SK-N-SH (cell line): ENCODE measurements around the gene IRAG1. TPM values are rescaled to one million over a fixed set of nuclear protein-coding genes. Genes with fewer than 3 reads are reported as not detected.
A peak's percentile ranks its signal among the peaks of the same experiment; 100 is the strongest.

Source experiments
- CTCF ChIA-PET: fragments of 300-600, 350-600 bp; formaldehyde crosslinking; extraction: SDS; loops from one replicate; lab custom pipeline; 2021; lab: Yijun Ruan, JAX
- POLR2A ChIA-PET: fragments of 350-600 bp; sonication (Branson Sonifier 250); formaldehyde crosslinking; extraction: SDS; loops from one replicate; lab custom pipeline; 2020; ENCODE audit warnings: antibody characterized with exemption, inconsistent platforms; lab: Yijun Ruan, JAX
- DNase-seq: peaks from one replicate; pipeline ENCODE4 v3.0.0; 2012
- H2AFZ ChIP-seq: fragments of 200-600 bp; sonication (generic); 2 replicates; pipeline ENCODE4 v1.8.1; 2016; ENCODE audit warnings: antibody characterized with exemption, mild to moderate bottlenecking, low read depth
- H3F3A ChIP-seq: fragments of 200-600 bp; sonication (generic); replicated peaks from 2 replicates; pipeline ENCODE3; 2016; ENCODE audit warnings: antibody characterized with exemption, mild to moderate bottlenecking; ENCODE audit not compliant: insufficient read depth
- H3K27ac ChIP-seq, 2 experiments: fragments of 200-500 bp in 1 of 2; fragments of 200-600 bp in 1 of 2; sonication (Bioruptor generic) in 1 of 2; sonication (generic), shearing (Covaris generic) in 1 of 2; 2 replicates each; pipeline versions ENCODE4 v1.5.1 to v1.6.1; 2014 to 2016; ENCODE audit warnings: low read depth in 2 of 2, inconsistent platforms in 1 of 2, low read length in 1 of 2, mild to moderate bottlenecking in 1 of 2, mixed read lengths in 1 of 2
- H3K27me3 ChIP-seq: fragments of 200-600 bp; sonication (generic), shearing (Covaris generic); 2 replicates; pipeline ENCODE4 v1.6.1; 2016; ENCODE audit warnings: mixed run types; ENCODE audit not compliant: insufficient read depth
- H3K36me3 ChIP-seq, 2 experiments: fragments of 200-500 bp in 1 of 2; fragments of 200-600 bp in 1 of 2; sonication (Bioruptor generic) in 1 of 2; sonication (generic) in 1 of 2; replicated peaks in 1 of 2; 2 replicates each; pipeline versions ENCODE3 to v1.5.1; 2014 to 2016; ENCODE audit warnings: low read length in 1 of 2, mild to moderate bottlenecking in 1 of 2; ENCODE audit not compliant: insufficient read depth in 2 of 2, control insufficient read depth in 1 of 2
- H3K4me1 ChIP-seq, 2 experiments: fragments of 200-500 bp in 1 of 2; fragments of 200-600 bp in 1 of 2; sonication (Bioruptor generic) in 1 of 2; sonication (generic), shearing (Covaris generic) in 1 of 2; 2 replicates each; pipeline versions ENCODE4 v1.5.1 to v1.6.1; 2014 to 2016; ENCODE audit warnings: low read depth in 1 of 2, low read length in 1 of 2, mixed run types in 1 of 2; ENCODE audit not compliant: insufficient read depth in 2 of 2, control insufficient read depth in 1 of 2
- H3K4me2 ChIP-seq: fragments of 200-600 bp; sonication (generic), shearing (Covaris generic); 2 replicates; pipeline ENCODE4 v1.6.1; 2017; ENCODE audit warnings: mixed run types
- H3K4me3 ChIP-seq, 2 experiments: fragments of 200-500 bp in 1 of 2; fragments of 200-600 bp in 1 of 2; sonication (Bioruptor generic) in 1 of 2; sonication (generic), shearing (Covaris generic) in 1 of 2; 2 replicates each; pipeline versions ENCODE4 v1.5.1 to v1.8.1; 2014 to 2016; ENCODE audit warnings: low read depth in 2 of 2, inconsistent platforms in 1 of 2, low read length in 1 of 2, mild to moderate bottlenecking in 1 of 2, mixed read lengths in 1 of 2, moderate library complexity in 1 of 2
- H3K79me2 ChIP-seq: fragments of 200-600 bp; sonication (generic); 2 replicates; pipeline ENCODE4 v1.8.1; 2017; ENCODE audit warnings: mild to moderate bottlenecking; ENCODE audit not compliant: insufficient read depth
- H3K9ac ChIP-seq: fragments of 200-600 bp; sonication (generic); 2 replicates; pipeline ENCODE4 v1.6.1; 2017; ENCODE audit warnings: mixed run types
- H3K9me2 ChIP-seq: fragments of 200-600 bp; sonication (generic); 2 replicates; pipeline ENCODE4 v1.6.1; 2017; ENCODE audit warnings: mixed run types
- H3K9me3 ChIP-seq: fragments of 200-600 bp; sonication (generic); 2 replicates; pipeline ENCODE4 v1.6.1; 2017; ENCODE audit warnings: mixed run types, mild to moderate bottlenecking, moderate library complexity
- H4K20me1 ChIP-seq: fragments of 200-600 bp; sonication (generic); 2 replicates; pipeline ENCODE4 v1.6.1; 2017; ENCODE audit warnings: mild to moderate bottlenecking, mixed run types; ENCODE audit not compliant: insufficient read depth
- FOSL2 ChIP-seq: IDR thresholded peaks from 2 replicates; pipeline ENCODE4 v1.4.0; 2012; ENCODE audit warnings: low read depth, mild to moderate bottlenecking, moderate library complexity, borderline replicate concordance
- GATA2 ChIP-seq: sonication (generic); formaldehyde crosslinking; IDR thresholded peaks from 2 replicates; pipeline ENCODE4 v1.5.0; 2020; ENCODE audit warnings: mild to moderate bottlenecking, missing genetic modification reagents
- NFIC ChIP-seq: IDR thresholded peaks from 2 replicates; pipeline ENCODE4 v1.4.0; 2012; ENCODE audit warnings: borderline replicate concordance
- NRF1 ChIP-seq: IDR thresholded peaks from 2 replicates; pipeline ENCODE4 v1.6.1; 2012; ENCODE audit warnings: low read depth, mild to moderate bottlenecking, low read length
- POLR2AphosphoS5 ChIP-seq: IDR thresholded peaks from 2 replicates; pipeline ENCODE4 v1.6.1; 2012; ENCODE audit warnings: low read depth, low read length
- RAD21 ChIP-seq: IDR thresholded peaks from 2 replicates; pipeline ENCODE4 v1.6.1; 2012; ENCODE audit warnings: mild to moderate bottlenecking, low read length
- TAF1 ChIP-seq: IDR thresholded peaks from 2 replicates; pipeline ENCODE4 v1.6.1; 2012; ENCODE audit warnings: low read depth, mild to moderate bottlenecking, low read length, moderate library complexity, borderline replicate concordance
- TCF12 ChIP-seq: IDR thresholded peaks from 2 replicates; pipeline ENCODE4 v1.4.0; 2012
- WGBS: methylation state at CpG from one replicate; pipeline ENCODE4 v1.1.6; 2017; ENCODE audit warnings: low lambda C conversion rate; 5-methylcytosine and 5-hydroxymethylcytosine counted together
- polyA plus RNA-seq, 3 experiments: library from polyadenylated mRNA; depleted of rRNA; stranded (reverse); fragments of >200 nt; gene quantifications; 2 replicates each; pipeline ENCODE4 v1.2.3, GENCODE V29; 2012
- TF ChIP-seq, protein P1 (sequence below): IDR thresholded peaks from 2 replicates; pipeline ENCODE4 v1.4.0; 2012; ENCODE audit warnings: low read depth, borderline replicate concordance
- TF ChIP-seq, protein P2 (sequence below): fragments of 150-350 bp; IDR thresholded peaks from 2 replicates; pipeline ENCODE4 v1.6.1; 2017; ENCODE audit warnings: antibody characterized with exemption, low read length, low read depth, borderline replicate concordance
- TF ChIP-seq, protein P3 (sequence below): fragments of 200-600 bp; sonication (generic); IDR thresholded peaks from 2 replicates; pipeline ENCODE4 v1.6.1; 2017; ENCODE audit warnings: antibody characterized with exemption, mild to moderate bottlenecking, moderate library complexity

The IRAG1 gene
- polyA plus RNA-seq, 1 of the 3 experiments (the other 2 are of a cell fraction): 0.05 TPM

DNA sequence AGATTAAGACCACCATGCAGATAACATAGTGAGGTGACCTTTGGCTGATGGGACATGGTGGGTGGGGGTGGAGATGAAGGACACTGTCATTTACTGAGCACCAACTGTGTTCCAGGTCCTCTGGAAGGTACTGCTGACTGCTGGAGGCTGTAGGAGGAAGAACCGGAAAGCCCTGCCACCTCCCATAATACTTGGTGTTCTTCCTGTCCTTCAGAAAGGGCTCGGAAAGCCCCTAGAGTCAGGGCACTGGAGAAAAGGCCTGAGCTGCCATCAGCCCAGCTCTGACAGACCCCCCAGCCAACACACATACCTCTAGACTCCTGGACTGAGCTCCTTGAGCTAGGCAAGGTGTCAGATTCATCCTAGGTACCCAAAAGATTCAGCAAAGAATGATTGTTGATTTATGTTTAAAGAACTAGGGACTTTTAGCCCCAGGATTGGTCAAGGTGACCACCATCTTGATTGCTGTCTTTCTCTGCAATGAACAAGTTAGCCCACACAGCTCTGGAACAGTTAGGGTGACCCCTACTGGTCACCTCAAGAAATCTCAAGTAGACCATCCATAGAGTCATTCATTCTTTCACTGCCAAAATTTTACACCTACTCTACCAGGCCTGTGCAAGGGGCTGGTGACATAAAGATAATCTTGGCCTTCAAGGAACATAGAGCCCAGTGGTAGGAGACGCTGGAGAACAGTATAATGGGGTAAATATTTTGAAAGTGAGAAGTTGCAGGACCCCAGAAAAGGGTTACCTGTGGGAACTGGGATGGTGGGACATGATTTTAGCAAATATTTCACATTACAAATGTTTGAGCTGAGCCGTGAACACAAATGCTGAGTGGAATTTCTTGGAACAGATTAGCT, 39.4 kb downstream of the IRAG1 start (continued):
- TF ChIP-seq GATA2 (CRISPR knock-in tag): no peak
- TF ChIP-seq TAF1: no peak
- TF ChIP-seq NRF1: no peak
- TF ChIP-seq, protein P1, sequence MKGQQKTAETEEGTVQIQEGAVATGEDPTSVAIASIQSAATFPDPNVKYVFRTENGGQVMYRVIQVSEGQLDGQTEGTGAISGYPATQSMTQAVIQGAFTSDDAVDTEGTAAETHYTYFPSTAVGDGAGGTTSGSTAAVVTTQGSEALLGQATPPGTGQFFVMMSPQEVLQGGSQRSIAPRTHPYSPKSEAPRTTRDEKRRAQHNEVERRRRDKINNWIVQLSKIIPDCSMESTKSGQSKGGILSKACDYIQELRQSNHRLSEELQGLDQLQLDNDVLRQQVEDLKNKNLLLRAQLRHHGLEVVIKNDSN: no peak
- TF ChIP-seq NFIC: no peak
- TF ChIP-seq, protein P2, sequence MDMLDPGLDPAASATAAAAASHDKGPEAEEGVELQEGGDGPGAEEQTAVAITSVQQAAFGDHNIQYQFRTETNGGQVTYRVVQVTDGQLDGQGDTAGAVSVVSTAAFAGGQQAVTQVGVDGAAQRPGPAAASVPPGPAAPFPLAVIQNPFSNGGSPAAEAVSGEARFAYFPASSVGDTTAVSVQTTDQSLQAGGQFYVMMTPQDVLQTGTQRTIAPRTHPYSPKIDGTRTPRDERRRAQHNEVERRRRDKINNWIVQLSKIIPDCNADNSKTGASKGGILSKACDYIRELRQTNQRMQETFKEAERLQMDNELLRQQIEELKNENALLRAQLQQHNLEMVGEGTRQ: no peak
- TF ChIP-seq RAD21: peak; percentile 82

DNA sequence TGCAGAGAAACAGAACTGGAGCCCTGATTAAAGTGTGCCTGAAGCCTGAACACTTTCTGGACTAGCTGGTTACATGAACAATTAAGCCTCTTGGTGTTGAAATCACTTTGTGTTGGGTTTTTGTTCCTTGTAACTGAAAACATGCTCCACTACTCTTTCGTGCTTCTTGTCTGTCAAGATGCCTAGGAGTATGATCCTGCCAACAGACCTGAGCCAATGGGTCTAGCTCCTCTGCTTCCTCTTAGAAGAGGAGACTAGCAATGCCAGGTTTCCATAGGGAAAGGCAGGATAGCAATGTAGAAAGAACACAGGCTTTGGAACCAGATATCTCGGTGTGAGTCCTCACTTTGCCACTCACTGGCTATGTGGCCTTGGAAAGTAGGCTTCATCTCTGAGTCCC, 40.3 kb downstream of the IRAG1 start:
- 88% methylated on average over 2 of the region's 2 CpGs for WGBS
- POLR2A ChIA-PET: no interaction called here
- CTCF ChIA-PET: interaction anchor here (0.9 to 3.7 kb wide), 7 partner anchors 11 to 248 kb away, joined by 3 to 31 read pairs (median 7); no protein-coding TSS in a partner anchor

More for the DNA sequence above, 40.3 kb downstream of the IRAG1 start:
- Histone ChIP-seq H3K36me3 (no peaks in the 10 kb centered on the region), H3K27me3 (no peaks in the 10 kb centered on the region), H3K9ac (no peak overlapping the region), H3K4me3 (no peak overlapping the region), H3K9me3 (no peaks in the 10 kb centered on the region), H3K9me2 (no peaks in the 10 kb centered on the region), H3F3A (no peaks in the 10 kb centered on the region), H4K20me1 (no peaks in the 10 kb centered on the region), H3K4me1 (peaks cover 0 to 22% of the 10 kb centered on the region in 2 experiments; a peak in 3 of 4 replicates), H3K27ac (no peak overlapping the region), H3K4me2 (no peak overlapping the region), H2AFZ (no peak overlapping the region), H3K79me2 (no peaks in the 10 kb centered on the region)
- TF ChIP-seq, protein P3, sequence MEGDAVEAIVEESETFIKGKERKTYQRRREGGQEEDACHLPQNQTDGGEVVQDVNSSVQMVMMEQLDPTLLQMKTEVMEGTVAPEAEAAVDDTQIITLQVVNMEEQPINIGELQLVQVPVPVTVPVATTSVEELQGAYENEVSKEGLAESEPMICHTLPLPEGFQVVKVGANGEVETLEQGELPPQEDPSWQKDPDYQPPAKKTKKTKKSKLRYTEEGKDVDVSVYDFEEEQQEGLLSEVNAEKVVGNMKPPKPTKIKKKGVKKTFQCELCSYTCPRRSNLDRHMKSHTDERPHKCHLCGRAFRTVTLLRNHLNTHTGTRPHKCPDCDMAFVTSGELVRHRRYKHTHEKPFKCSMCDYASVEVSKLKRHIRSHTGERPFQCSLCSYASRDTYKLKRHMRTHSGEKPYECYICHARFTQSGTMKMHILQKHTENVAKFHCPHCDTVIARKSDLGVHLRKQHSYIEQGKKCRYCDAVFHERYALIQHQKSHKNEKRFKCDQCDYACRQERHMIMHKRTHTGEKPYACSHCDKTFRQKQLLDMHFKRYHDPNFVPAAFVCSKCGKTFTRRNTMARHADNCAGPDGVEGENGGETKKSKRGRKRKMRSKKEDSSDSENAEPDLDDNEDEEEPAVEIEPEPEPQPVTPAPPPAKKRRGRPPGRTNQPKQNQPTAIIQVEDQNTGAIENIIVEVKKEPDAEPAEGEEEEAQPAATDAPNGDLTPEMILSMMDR: no peak
- TF ChIP-seq FOSL2 (no peak), POLR2AphosphoS5 (no peak), TCF12 (no peak)
- DNase-seq: no peak
